OCI-M1 (cell line): ENCODE measurements around the gene MRPL22.
"Not testable (repeated sequence)": the region's sequence is repeated elsewhere in the genome, so short reads cannot be mapped to it uniquely, and the experiment has no call there.

Source experiments
- DNase-seq: peaks from one replicate; lab custom pipeline; 2025; lab: John Stamatoyannopoulos, UW

MRPL22 gene

GRCh38 chr5:154995679-154996078, 54.8 kb downstream of the MRPL22 start:
- DNase-seq, result peak; percentile 27

GRCh38 chr5:154997746-154998145, 56.9 kb downstream of the MRPL22 start:
- no peak for DNase-seq

- DNase-seq, result no peak
Observed at GRCh38 chr5:154999865-155000264, 59.0 kb downstream of the MRPL22 start.

GRCh38 chr5:155001523-155001922, 60.6 kb downstream of the MRPL22 start:
- no peak for DNase-seq

GRCh38 chr5:155002722-155003121, 61.8 kb downstream of the MRPL22 start:
- DNase-seq, result not testable (repeated sequence)

- peak; percentile 19 for DNase-seq
Observed at GRCh38 chr5:155004138-155004744, 63.4 kb downstream of the MRPL22 start.

GRCh38 chr5:155006265-155006664, 65.4 kb downstream of the MRPL22 start:
- not testable (repeated sequence) for DNase-seq

- DNase-seq, result no peak
Observed at GRCh38 chr5:155008669-155009068, 67.8 kb downstream of the MRPL22 start.

- no peak for DNase-seq
Observed at GRCh38 chr5:155010881-155011280, 70.0 kb downstream of the MRPL22 start.

- no peak for DNase-seq
Observed at GRCh38 chr5:155013526-155013925, 72.7 kb downstream of the MRPL22 start, which contains the start of gene KIF4B. Gene KIF4B, plus strand, starts transcription at chr5:155013755. Its CDS starts 105 bp downstream, at chr5:155013860.

GRCh38 chr5:155015239-155015638, 74.4 kb downstream of the MRPL22 start:
- DNase-seq, result no peak

- peak; percentile 65 for DNase-seq
Observed at GRCh38 chr5:155017610-155018009, 76.7 kb downstream of the MRPL22 start.
